Pancreas (tissue), 10 donors: ENCODE results near the gene C21orf91. TPM values are rescaled to one million over a fixed set of nuclear protein-coding genes. Genes with fewer than 3 reads are reported as not detected.
A peak's percentile ranks its signal among the peaks of the same experiment; 100 is the strongest.

ENCODE experiments used
- ATAC-seq, 4 donors: fragments of 200-7000 bp; cut with Tn5 transposase; one replicate each; pipeline versions ENCODE4 v1.8.0 to v1.9.1; 2020; ENCODE audit warnings: mild to moderate bottlenecking in 4 of 4, moderate library complexity in 4 of 4
- DNase-seq, 6 donors: peaks; one replicate each; pipeline ENCODE4 v3.0.0-alpha.2; 2020
- FAIRE-seq: peaks from 2 replicates; lab custom pipeline; 2012; peaks lifted over from hg19 to GRCh38; lab: Jason Lieb, UNC
- H3K27ac ChIP-seq, 4 donors: fragments of 200-600 bp; sonication (generic); 1 replicate in 3 of 4; 2 replicates in 1 of 4; pipeline versions ENCODE4 v1.5.0 to v1.8.0; 2020
- H3K27me3 ChIP-seq, 4 donors: fragments of 200-600 bp; one replicate each; pipeline ENCODE4 v1.8.0; 2021
- H3K36me3 ChIP-seq, 3 donors: fragments of 200-600 bp; sonication (generic) in 1 of 3; one replicate each; pipeline versions ENCODE4 v1.5.0 to v1.8.0; 2020 to 2021
- H3K4me1 ChIP-seq, 3 donors: fragments of 200-600 bp; one replicate each; pipeline ENCODE4 v1.8.0; 2021
- H3K4me3 ChIP-seq, 4 donors: fragments of 200-600 bp; sonication (generic) in 2 of 4; one replicate each; pipeline versions ENCODE4 v1.5.0 to v1.8.0; 2020 to 2021
- H3K9me3 ChIP-seq, 4 donors: fragments of 200-600 bp; one replicate each; pipeline ENCODE4 v1.8.0; 2021
- CTCF ChIP-seq, 4 donors: fragments of 200-600 bp; sonication (generic) in 3 of 4; IDR thresholded peaks; one replicate each; pipeline versions ENCODE4 v1.5.0 to v1.8.0; 2021; ENCODE audit warnings: antibody characterized with exemption in 4 of 4
- WGBS, 2 donors: extraction: QIAGEN DNeasy Blood & Tissue Kit; methylation state at CpG; one replicate each; pipeline ENCODE4 v1.1.7; 2013; 5-methylcytosine and 5-hydroxymethylcytosine counted together
- intact Hi-C, 3 donors: fragments of 100-400 bp; cut with DNase I; formaldehyde crosslinking; loops; one replicate each; pipeline versions ENCODE4 v1.11.1 to v1.14.2; 2022
- polyA plus RNA-seq, 2 donors: library from polyadenylated mRNA; stranded (reverse); fragments of 200-250 nt; gene quantifications; one replicate each; pipeline ENCODE4 v1.2.3, GENCODE V29; 2013
- total RNA-seq, 6 donors: library from RNA; stranded (reverse); fragmentation: NEBNext Ultra II Directional in 4 of 6; extraction: Animal tissue kit (Norgen Biotek cat#: 25700) in 4 of 6; gene quantifications; one replicate each; pipeline versions ENCODE4 v1.2.1 to v1.2.4, GENCODE V29; 2021 to 2023
- donor health status: healthy with polysubstance abuse.
- donor health status: DM: no; HTN: no; CAD: no; lungs with moderate emphysema.
- donor health status: DM: no; HTN: no; CAD: no.
- donor health status: control.
- donor health status: control.
- donor health status: Bipolar disorder and iron deficiency.
- donor health status: DM: yes; HTN: yes; CAD: no.
- donor health status: DM: no; HTN: no; CAD: no.
- donor health status: DM: no; HTN: no; CAD: no.
- donor health status: DM: yes; HTN: yes; CAD: no.

The C21orf91 gene
- total RNA-seq (1 to 10 TPM; 3.0 to 8.1 (median 4.1) TPM), polyA plus RNA-seq (1 to 10 TPM; 1.1 to 2.2 TPM)

- WGBS, 2 donors, result 1% methylated on average over 61 to 78 of the region's 78 CpGs
- H3K4me1 ChIP-seq, result peaks cover 0 to 18% (median 7%) of the 10 kb centered on the region in 3 donors
Observed at GRCh38 chr21:17819114-17819876, at the start of gene C21orf91. C21orf91 (minus strand) TSS chr21:17819356; CDS start chr21:17818318, 1,038 bp downstream.

GRCh38 chr21:17866590-17866989, 47.4 kb upstream of the C21orf91 start:
- Histone ChIP-seq H3K4me1 (no peaks in the 10 kb centered on the region), H3K4me3 (no peak overlapping the region), H3K27ac (no peak overlapping the region), H3K9me3 (no peaks in the 10 kb centered on the region), H3K27me3 (no peaks in the 10 kb centered on the region), H3K36me3 (no peaks in the 10 kb centered on the region)
- DNase-seq (no peak), FAIRE-seq (no peak), ATAC-seq (no peak)
- intact Hi-C loops, result no loop called here
- no peak for TF ChIP-seq CTCF (IDR thresholded peaks at IDR 0.05)
- WGBS, 2 donors, result 64 to 66% methylated on average over 2 of the region's 2 CpGs

More at GRCh38 chr21:17819114-17819876, at the start of gene C21orf91:
- Histone ChIP-seq H3K4me3 (peak within 1 kb of the TSS; percentile 76 to 97 (median 92)), H3K27me3 (no peaks in the 10 kb centered on the region), H3K9me3 (no peaks in the 10 kb centered on the region), H3K27ac (peak within 1 kb of the TSS; percentile 90 to 95 (median 93)), H3K36me3 (no peaks in the 10 kb centered on the region)
- intact Hi-C loops, result no loop called here
- DNase-seq (peak; percentile 86 to 93 (median 90)), ATAC-seq (peak; percentile 95 to 97 (median 96)), FAIRE-seq (peak; percentile 23)
- TF ChIP-seq CTCF (IDR thresholded peaks at IDR 0.05), result no peak

GRCh38 chr21:17859661-17860060, 40.5 kb upstream of the C21orf91 start:
- 65 to 81% methylated on average over 1 of the region's 1 CpG for WGBS, 2 donors

GRCh38 chr21:17858747-17859146, 39.6 kb upstream of the C21orf91 start:
- no peaks in the 10 kb centered on the region for H3K9me3 ChIP-seq
- no peak overlapping the region for H3K27ac ChIP-seq
- H3K27me3 ChIP-seq, result no peaks in the 10 kb centered on the region
- 65 to 75% methylated on average over 2 of the region's 2 CpGs for WGBS, 2 donors
- intact Hi-C loops, result no loop called here
- DNase-seq (no peak), ATAC-seq (no peak), FAIRE-seq (no peak)
- H3K4me3 ChIP-seq, result no peak overlapping the region
- no peaks in the 10 kb centered on the region for H3K4me1 ChIP-seq
- no peaks in the 10 kb centered on the region for H3K36me3 ChIP-seq
- no peak for TF ChIP-seq CTCF (IDR thresholded peaks at IDR 0.05)

More at GRCh38 chr21:17859661-17860060, 40.5 kb upstream of the C21orf91 start:
- no peak overlapping the region for H3K27ac ChIP-seq
- ATAC-seq (no peak), DNase-seq (no peak), FAIRE-seq (no peak)
- no peaks in the 10 kb centered on the region for H3K36me3 ChIP-seq
- H3K9me3 ChIP-seq, result no peaks in the 10 kb centered on the region
- intact Hi-C loops, result no loop called here
- H3K27me3 ChIP-seq, result no peaks in the 10 kb centered on the region
- no peaks in the 10 kb centered on the region for H3K4me1 ChIP-seq
- TF ChIP-seq CTCF (IDR thresholded peaks at IDR 0.05), result no peak
- H3K4me3 ChIP-seq, result no peak overlapping the region

GRCh38 chr21:17854745-17855144, 35.6 kb upstream of the C21orf91 start:
- WGBS, 2 donors, result 65 to 75% methylated on average over 3 of the region's 3 CpGs
- Histone ChIP-seq H3K9me3 (no peaks in the 10 kb centered on the region), H3K27me3 (no peaks in the 10 kb centered on the region), H3K4me3 (no peak overlapping the region), H3K4me1 (no peaks in the 10 kb centered on the region), H3K27ac (no peak overlapping the region), H3K36me3 (no peaks in the 10 kb centered on the region)
- ATAC-seq (no peak), FAIRE-seq (no peak), DNase-seq (no peak)
- intact Hi-C loops, result no loop called here
- TF ChIP-seq CTCF (IDR thresholded peaks at IDR 0.05), result no peak
